A549 (cell line): ENCODE results near the gene NR2F1. TPM values are rescaled to one million over a fixed set of nuclear protein-coding genes. Genes with fewer than 3 reads are reported as not detected.

Experiments used
- ATAC-seq, 2 experiments: fragments of 200-7000 bp in 1 of 2; fragments of >200 bp in 1 of 2; cut with Nextera tagmentation in 1 of 2; cut with Tn5 transposase in 1 of 2; 3 replicates each; pipeline versions ENCODE4 v1.8.0 to v1.9.1; 2018 to 2020; ENCODE audit warnings: mild to moderate bottlenecking in 1 of 2, moderate library complexity in 1 of 2
- CTCF ChIA-PET: fragments of 300-600 bp; sonication (Branson Sonifier 250); formaldehyde crosslinking; extraction: SDS; loops from one replicate; lab custom pipeline; 2021; ENCODE audit warnings: antibody characterized with exemption, inconsistent platforms; lab: Yijun Ruan, JAX
- POLR2A ChIA-PET: fragments of 350-600 bp; formaldehyde crosslinking; extraction: SDS; loops from one replicate; lab custom pipeline; 2021; ENCODE audit warnings: antibody characterized with exemption, inconsistent platforms; lab: Yijun Ruan, JAX
- DNase-seq, 2 experiments: peaks; one replicate each; pipeline versions ENCODE4 v3.0.0 to v3.0.0-alpha.2; 2011 to 2016; ENCODE audit warnings: low read depth in 1 of 2, low spot score in 1 of 2
- FAIRE-seq: peaks from 2 replicates; lab custom pipeline; 2011; peaks lifted over from hg19 to GRCh38; lab: Jason Lieb, UNC
- H3K27ac ChIP-seq, 2 experiments: fragments of >200 bp; sonication (Bioruptor Twin); formaldehyde crosslinking; 3 replicates each; pipeline ENCODE4 v1.5.1; 2016 to 2017
- H3K4me1 ChIP-seq: fragments of >200 bp; sonication (Bioruptor Twin); formaldehyde crosslinking; 3 replicates; pipeline ENCODE4 v1.6.1; 2016
- H3K4me2 ChIP-seq: fragments of >200 bp; sonication (Bioruptor Twin); formaldehyde crosslinking; 3 replicates; pipeline ENCODE4 v1.6.1; 2016
- H3K4me3 ChIP-seq: fragments of >200 bp; sonication (Bioruptor Twin); formaldehyde crosslinking; 3 replicates; pipeline ENCODE4 v1.5.1; 2016
- H3K9me3 ChIP-seq: fragments of >200 bp; sonication (Bioruptor Twin); formaldehyde crosslinking; 3 replicates; pipeline ENCODE4 v1.6.1; 2016
- BHLHE40 ChIP-seq: IDR thresholded peaks from 2 replicates; pipeline ENCODE4 v1.6.1; 2012; ENCODE audit warnings: low read depth, low read length, inconsistent platforms
- CHD4 ChIP-seq: fragments of 200-600 bp; sonication (generic); IDR thresholded peaks from 2 replicates; pipeline ENCODE4 v1.6.1; 2016; ENCODE audit warnings: antibody characterized with exemption, mild to moderate bottlenecking, borderline replicate concordance
- CTCF ChIP-seq: fragments of >200 bp; sonication (Bioruptor Twin); formaldehyde crosslinking; IDR thresholded peaks from 3 replicates; pipeline ENCODE4 v1.5.1; 2016
- E2F6 ChIP-seq: IDR thresholded peaks from 2 replicates; pipeline ENCODE4 v1.6.1; 2012; ENCODE audit warnings: low read depth, borderline replicate concordance
- EHF ChIP-seq: fragments of 250-450 bp; sonication (Bioruptor Pico); IDR thresholded peaks from 2 replicates; pipeline ENCODE4 v1.5.0; 2020; ENCODE audit warnings: mild to moderate bottlenecking
- ESRRA ChIP-seq: fragments of 150-350 bp; IDR thresholded peaks from 2 replicates; pipeline ENCODE4 v1.6.1; 2014; ENCODE audit warnings: mild to moderate bottlenecking, low read length, borderline replicate concordance
- FOSB ChIP-seq: fragments of 250-450 bp; sonication (Bioruptor Pico); IDR thresholded peaks from 2 replicates; pipeline ENCODE4 v1.5.0; 2020; ENCODE audit warnings: mild to moderate bottlenecking, moderate library complexity
- FOSL2 ChIP-seq, 2 experiments: fragments of 450-650 bp in 1 of 2; fragments of >200 bp in 1 of 2; sonication (Bioruptor Twin) in 1 of 2; formaldehyde crosslinking; IDR thresholded peaks; 2 replicates each; pipeline versions ENCODE4 v1.5.0 to v1.6.1; 2016 to 2020; ENCODE audit warnings: mild to moderate bottlenecking in 1 of 2, moderate library complexity in 1 of 2
- FOXS1 ChIP-seq: fragments of 250-450 bp; sonication (Bioruptor Pico); IDR thresholded peaks from 2 replicates; pipeline ENCODE4 v1.5.0; 2020; ENCODE audit warnings: mild to moderate bottlenecking, moderate library complexity
- HDAC2 ChIP-seq: fragments of 200-600 bp; sonication (generic); IDR thresholded peaks from 2 replicates; pipeline ENCODE4 v1.6.1; 2016
- HES2 ChIP-seq: fragments of >200 bp; sonication (Bioruptor Twin); formaldehyde crosslinking; IDR thresholded peaks from 2 replicates; pipeline ENCODE4 v1.6.1; 2016
- HOXA7 ChIP-seq: fragments of 250-450 bp; sonication (Bioruptor Pico); IDR thresholded peaks from 2 replicates; pipeline ENCODE4 v1.5.0; 2020; ENCODE audit warnings: mild to moderate bottlenecking, moderate library complexity
- KDM5A ChIP-seq: fragments of 200-600 bp; sonication (generic); IDR thresholded peaks from 2 replicates; pipeline ENCODE4 v1.6.1; 2016; ENCODE audit warnings: antibody characterized with exemption, mild to moderate bottlenecking
- MAZ ChIP-seq: fragments of 150-350 bp; IDR thresholded peaks from 2 replicates; pipeline ENCODE4 v1.6.1; 2014; ENCODE audit warnings: antibody characterized with exemption, low read depth, low read length, borderline replicate concordance
- MYC ChIP-seq: IDR thresholded peaks from 2 replicates; pipeline ENCODE4 v1.6.1; 2012; ENCODE audit warnings: mild to moderate bottlenecking, inconsistent platforms, low read length, improper control_type of control experiment, borderline replicate concordance
- NR3C1 ChIP-seq: fragments of >200 bp; sonication (Bioruptor Twin); formaldehyde crosslinking; IDR thresholded peaks from 3 replicates; pipeline ENCODE4 v1.6.1; 2017
- PBX3 ChIP-seq: IDR thresholded peaks from 2 replicates; pipeline ENCODE4 v1.6.1; 2012
- POLR2AphosphoS2 ChIP-seq: conservative IDR thresholded peaks from 2 replicates; pipeline ENCODE4 v1.6.1; 2012; ENCODE audit warnings: low read length, improper control_type of control experiment, inconsistent platforms
- RAD21 ChIP-seq, 2 experiments: fragments of >200 bp in 1 of 2; sonication (Bioruptor Twin) in 1 of 2; formaldehyde crosslinking in 1 of 2; IDR thresholded peaks in 1 of 2; conservative IDR thresholded peaks in 1 of 2; 2 replicates in 1 of 2; 3 replicates in 1 of 2; pipeline ENCODE4 v1.6.1; 2012 to 2018; ENCODE audit warnings: inconsistent platforms in 1 of 2
- RNF2 ChIP-seq: fragments of 200-600 bp; sonication (generic); IDR thresholded peaks from 2 replicates; pipeline ENCODE4 v1.6.1; 2016; ENCODE audit warnings: low read depth, mild to moderate bottlenecking, antibody characterized with exemption, moderate library complexity, borderline replicate concordance
- USF2 ChIP-seq: fragments of 450-650 bp; IDR thresholded peaks from 2 replicates; pipeline ENCODE4 v1.6.1; 2014; ENCODE audit warnings: antibody characterized with exemption
- ZC3H11A ChIP-seq: fragments of 450-650 bp; IDR thresholded peaks from 2 replicates; pipeline ENCODE4 v1.6.1; 2014; ENCODE audit warnings: antibody characterized with exemption, mild to moderate bottlenecking
- WGBS: methylation state at CpG from one replicate; pipeline ENCODE4 v1.1.6; 2017; ENCODE audit errors: missing lambda C conversion rate; 5-methylcytosine and 5-hydroxymethylcytosine counted together
- polyA plus RNA-seq, 4 experiments: library from polyadenylated mRNA; depleted of rRNA in 3 of 4; stranded (reverse); fragments of >200 nt; fragmentation: RNase III in 1 of 4; extraction: RNeasy Plus Mini Kit Qiagen cat#74134 plus additional on column Dnase treatment in 1 of 4; gene quantifications; 2 replicates in 3 of 4; 3 replicates in 1 of 4; pipeline ENCODE4 v1.2.3, GENCODE V29; 2011 to 2017

The NR2F1 gene
- polyA plus RNA-seq, 2 of the 4 experiments (the other 2 are of a cell fraction), result 5.0 to 5.2 TPM

DNA sequence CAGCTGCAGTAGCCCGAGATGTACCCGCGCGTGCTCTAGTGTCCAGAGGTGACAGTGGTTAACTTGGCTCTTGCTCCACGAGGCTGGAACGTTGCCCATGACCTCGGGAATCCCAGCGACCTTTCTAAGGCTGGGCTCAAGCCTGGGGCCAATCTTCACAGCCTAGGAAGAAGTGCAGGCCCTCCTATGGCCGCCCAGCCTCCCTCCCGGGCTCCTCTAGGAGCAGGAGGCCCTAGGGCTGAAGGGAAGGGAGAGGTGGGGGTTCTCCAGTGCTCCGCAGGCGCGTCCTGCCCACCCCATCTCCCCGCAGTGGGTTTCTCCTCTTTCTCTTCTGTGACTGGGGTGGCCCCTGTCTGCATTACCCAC is 13.3 kb downstream of the NR2F1 start:
- POLR2A ChIA-PET, result no interaction called here
- FAIRE-seq (no peak), ATAC-seq (no peak), DNase-seq (no peak)
- H3K9me3 ChIP-seq, result no peaks in the 10 kb centered on the region
- WGBS, result 85% methylated on average over 12 of the region's 14 CpGs
- H3K27ac ChIP-seq, result no peak overlapping the region
- CTCF ChIA-PET, result interaction anchor here (1.1 to 3.0 kb wide), 3 partner anchors 9 to 204 kb away, joined by 4 to 15 read pairs (median 7); no protein-coding TSS in a partner anchor
- H3K4me3 ChIP-seq, result no peak overlapping the region
- 0 out of 3 replicates have a peak, but pooled peaks cover 5% of the 10 kb centered on the region for H3K4me1 ChIP-seq
- TF ChIP-seq HDAC2 (no peak), PBX3 (no peak), FOSL2 (IDR thresholded peaks at IDR 0.05) (no peak), FOSL2 (CRISPR knock-in tag; IDR thresholded peaks at IDR 0.05) (no peak), EHF (CRISPR knock-in tag) (no peak), USF2 (no peak), FOSB (no peak), HOXA7 (no peak), MYC (no peak)
- H3K4me2 ChIP-seq, result no peak overlapping the region

DNA sequence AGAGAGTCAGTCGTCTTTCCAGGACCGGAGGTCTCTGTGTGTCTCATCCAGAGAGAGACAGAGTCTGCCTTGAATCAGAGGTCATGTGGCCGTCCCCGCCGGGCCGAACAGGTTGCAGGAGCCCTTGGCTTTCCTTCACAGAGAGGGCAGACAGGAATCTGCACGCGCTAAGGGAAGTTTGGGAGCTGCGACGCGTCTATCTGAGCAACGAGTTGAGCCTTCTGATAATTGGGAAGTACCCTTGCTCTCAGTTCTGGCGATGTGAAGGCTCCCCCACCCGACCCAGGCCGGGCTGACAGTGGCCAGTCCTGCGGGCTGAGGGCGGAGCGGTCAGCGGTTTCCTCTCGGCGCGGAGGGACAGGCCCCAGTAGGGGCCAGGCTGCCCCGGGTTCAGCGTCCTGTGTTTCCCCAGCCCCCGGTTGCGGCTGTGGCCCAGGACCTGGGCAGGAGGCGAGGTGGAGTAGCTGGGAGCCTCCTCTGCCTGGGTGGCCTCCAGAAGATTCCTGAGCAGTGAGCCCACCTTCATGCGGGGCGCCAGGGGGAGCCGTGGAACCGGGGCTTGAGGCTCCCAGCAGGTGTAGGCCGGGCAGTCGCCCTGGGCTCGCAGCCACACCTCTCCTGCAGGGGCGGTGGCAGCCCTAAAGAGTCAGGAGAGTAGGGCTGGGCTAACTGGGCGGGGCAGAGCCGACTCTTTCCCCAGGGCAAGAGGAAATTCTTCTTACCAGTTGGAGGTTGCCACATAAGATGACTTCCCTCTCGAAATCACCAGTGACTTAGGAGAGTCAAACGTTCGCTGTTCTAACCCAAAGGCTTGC is 13.9 kb downstream of the NR2F1 start:
- POLR2A ChIA-PET, result no interaction called here
- no peak overlapping the region for H3K27ac ChIP-seq
- ATAC-seq, result peak in 1 of 2 experiments; percentile 80; a peak in 3 of 6 replicates
- DNase-seq, result peak in 1 of 2 experiments; percentile 32
- FAIRE-seq, result no peak
- no peak overlapping the region for H3K4me2 ChIP-seq
- CTCF ChIA-PET, result interaction anchor here (0.9 to 3.0 kb wide), 3 partner anchors 10 to 204 kb away, joined by 4 to 15 read pairs (median 7); no protein-coding TSS in a partner anchor
- TF ChIP-seq MAZ (no peak), KDM5A (no peak), CHD4 (no peak), E2F6 (no peak), RAD21 (conservative IDR thresholded peaks at IDR 0.05 in 1 of 2, IDR thresholded peaks at IDR 0.05 in 1 of 2) (no peak), NR3C1 (no peak), MYC (no peak), ESRRA (no peak), FOXS1 (no peak), FOSL2 (IDR thresholded peaks at IDR 0.05) (no peak), FOSL2 (CRISPR knock-in tag; IDR thresholded peaks at IDR 0.05) (no peak), CTCF (no peak), RNF2 (no peak), HES2 (no peak), ZC3H11A (no peak), POLR2AphosphoS2 (no peak), BHLHE40 (no peak)
- H3K9me3 ChIP-seq, result no peaks in the 10 kb centered on the region
- WGBS, result 80% methylated on average over 21 of the region's 40 CpGs
- H3K4me1 ChIP-seq, result 0 out of 3 replicates have a peak, but pooled peaks cover 5% of the 10 kb centered on the region
- no peak overlapping the region for H3K4me3 ChIP-seq
